Stimulated activated CD8-positive, alpha-beta memory T cell treated with anti-CD3 and anti-CD28 coated beads, Interleukin-7, amount 100 ng/mL, for 48 hours (primary cell): ENCODE data around the gene EHMT1.
"Not testable (repeated sequence)": the region's sequence is repeated elsewhere in the genome, so short reads cannot be mapped to it uniquely, and the experiment has no call there.

ENCODE experiments used
- DNase-seq, 2 donors: peaks; one replicate each; pipeline ENCODE4 v3.0.0-alpha.2; 2020; ENCODE audit warnings: low read depth in 1 of 2; ENCODE audit errors: extremely low read depth in 1 of 2

EHMT1 gene

DNA sequence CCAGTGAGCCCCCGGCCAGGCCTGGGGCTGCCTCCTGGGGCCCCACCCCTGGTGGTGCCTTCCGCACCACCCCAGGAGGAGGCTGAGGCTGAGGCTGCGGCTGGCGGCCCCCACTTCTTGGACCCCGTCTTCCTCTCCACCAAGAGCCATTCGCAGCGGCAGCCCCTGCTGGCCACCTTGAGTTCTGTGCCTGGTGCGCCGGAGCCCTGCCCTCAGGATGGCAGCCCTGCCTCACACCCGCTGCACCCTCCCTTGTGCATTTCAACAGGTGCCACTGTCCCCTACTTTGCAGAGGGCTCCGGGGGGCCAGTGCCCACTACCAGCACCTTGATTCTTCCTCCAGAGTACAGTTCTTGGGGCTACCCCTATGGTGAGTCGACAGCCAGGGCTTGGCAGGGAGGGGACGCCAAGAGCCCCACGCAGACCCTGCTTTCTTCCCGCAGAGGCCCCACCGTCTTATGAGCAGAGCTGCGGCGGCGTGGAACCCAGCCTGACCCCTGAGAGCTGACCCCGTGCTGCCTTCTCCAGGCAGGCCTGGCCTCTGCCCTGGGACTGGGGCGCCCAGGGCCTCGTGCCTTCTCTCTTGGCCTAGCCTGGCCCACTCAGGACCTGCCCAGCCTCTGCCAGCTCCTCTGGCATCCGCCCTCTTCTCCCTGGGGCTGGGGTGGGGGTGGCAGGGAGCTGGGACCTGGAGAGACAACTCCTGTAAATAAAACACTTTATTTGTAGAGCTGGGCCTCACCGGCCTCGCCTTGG is 4.0 kb upstream of the EHMT1 start:
- no peak for DNase-seq

DNA sequence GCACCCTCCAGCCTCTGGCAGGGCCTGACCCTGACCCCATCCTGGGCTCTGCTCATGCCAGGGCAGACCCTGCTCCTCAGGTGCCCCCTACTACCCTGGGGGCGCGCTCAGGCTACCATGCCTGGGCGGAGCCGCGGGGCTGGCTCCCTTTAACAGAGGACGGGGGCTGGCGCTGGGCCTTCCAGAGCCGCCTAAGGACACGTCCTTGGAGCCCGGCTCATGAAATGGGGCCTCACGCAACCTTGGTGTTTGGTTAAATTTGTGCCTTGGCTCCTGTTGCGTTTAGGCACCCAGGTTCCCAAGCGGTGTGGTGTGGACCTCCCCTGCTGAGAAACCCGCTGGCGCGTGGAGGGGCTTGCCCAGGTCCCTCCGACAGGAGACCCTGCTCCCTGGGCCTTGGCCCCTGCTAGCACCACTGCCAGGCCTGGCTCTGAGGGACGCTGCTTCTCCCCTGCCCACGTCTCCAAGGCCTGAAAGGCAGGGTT is 3.4 kb upstream of the EHMT1 start:
- no peak for DNase-seq

DNA sequence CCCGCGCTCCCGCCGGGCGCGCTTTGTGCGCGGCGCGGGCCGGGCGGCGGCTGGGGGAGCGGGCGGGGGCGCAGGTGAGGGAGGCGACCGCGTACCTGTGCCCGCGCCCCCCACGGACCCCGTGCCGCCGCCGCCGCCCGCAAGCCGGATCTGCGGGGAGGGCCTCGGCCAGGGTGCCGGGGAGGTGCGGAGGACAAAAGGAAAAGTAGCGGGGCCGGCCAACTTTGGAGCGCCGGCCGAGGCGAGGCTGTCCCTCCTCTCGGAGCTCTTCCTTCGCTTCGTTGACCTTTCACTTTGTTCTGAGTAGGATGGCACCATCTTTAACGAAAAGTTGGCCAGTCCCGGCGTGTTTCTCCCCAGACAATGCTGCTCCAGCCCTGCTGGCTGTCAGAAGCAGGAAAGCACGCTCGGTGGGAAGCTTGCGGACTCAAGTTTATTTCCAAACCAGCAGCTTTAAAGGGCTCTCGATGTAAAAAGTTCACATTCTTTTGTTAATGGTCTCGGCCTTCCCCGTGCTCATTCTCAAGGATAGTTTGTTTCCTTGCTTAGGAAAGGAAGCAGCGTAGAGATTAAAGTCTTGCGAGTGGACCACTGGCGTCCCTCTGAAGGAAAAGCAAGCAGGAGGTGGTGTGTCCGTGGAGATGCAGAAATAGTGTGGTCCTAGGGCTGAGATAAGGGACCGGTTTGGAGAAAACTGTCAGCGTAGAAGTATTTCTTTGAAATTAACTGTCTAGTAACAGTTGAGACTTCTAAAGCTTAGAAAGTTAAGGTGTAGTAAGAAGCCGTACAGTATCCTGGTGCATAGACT is 639 bp downstream of the EHMT1 start:
- DNase-seq = no peak

DNA sequence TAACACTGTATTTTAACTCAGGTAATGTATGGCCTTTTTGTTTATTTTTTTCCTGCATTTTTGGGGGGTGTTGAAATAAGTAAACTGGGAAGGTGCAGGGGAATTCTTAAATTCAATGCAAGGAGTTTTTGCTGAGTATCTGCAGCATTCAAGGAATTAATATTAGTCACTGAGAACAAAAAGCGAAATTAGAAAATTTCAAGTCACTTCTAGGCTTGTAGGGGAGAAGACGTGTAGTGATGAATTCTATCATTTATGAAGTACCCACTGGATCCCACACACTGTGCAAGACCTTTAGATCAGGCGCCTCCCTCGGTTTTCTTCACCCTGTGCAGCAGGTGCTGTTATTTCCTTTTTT is 1.2 kb downstream of the EHMT1 start:
- no peak for DNase-seq

DNA sequence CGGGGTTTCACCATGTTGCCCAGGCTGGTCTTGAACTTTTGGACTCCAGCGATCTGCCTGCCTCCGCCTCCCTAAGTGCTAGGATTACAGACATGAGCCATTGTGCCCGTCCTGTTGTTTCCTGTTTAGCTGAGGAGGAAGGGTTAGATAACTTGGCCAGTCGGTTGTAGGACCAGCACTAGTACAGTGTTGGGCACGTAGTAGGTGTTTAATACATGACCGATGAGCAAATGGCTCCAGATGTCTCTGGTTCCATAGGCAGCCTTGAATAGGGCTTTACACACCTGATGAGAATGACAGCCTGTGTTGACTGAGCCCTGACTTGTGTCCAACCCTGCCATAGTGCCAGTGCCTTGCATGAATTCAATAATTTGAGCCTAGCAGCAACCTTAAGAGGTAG is 1.8 kb downstream of the EHMT1 start:
- no peak for DNase-seq

DNA sequence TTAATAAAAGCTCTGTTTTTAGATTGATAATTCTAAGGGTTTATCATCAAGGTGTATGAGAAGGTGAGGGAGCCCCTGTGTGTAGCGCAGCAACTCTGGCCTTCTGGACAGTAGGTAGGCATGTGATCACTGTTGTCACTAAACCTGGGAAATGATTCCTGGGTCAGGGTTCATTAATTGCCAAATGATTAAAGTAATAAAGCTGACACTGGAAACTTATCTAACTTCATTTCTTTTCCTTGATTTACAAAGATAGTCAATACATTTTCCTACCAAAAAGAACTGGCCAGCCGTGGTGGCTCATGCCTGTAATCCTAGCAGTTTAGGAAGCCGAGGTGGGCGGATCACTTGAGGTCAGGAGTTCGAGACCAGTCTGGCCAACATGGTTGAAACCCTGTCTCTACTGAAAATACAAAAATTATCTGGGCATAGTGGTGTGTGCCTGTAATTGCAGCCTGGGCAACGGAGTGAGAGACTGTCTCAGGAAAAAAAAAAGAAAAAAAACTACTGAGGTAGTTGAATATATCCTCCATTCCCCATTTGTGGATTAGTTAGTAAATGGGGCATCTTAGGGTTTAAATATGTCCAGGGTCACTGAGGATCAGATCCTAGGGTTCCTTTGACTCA is 2.4 kb downstream of the EHMT1 start:
- no peak for DNase-seq

DNA sequence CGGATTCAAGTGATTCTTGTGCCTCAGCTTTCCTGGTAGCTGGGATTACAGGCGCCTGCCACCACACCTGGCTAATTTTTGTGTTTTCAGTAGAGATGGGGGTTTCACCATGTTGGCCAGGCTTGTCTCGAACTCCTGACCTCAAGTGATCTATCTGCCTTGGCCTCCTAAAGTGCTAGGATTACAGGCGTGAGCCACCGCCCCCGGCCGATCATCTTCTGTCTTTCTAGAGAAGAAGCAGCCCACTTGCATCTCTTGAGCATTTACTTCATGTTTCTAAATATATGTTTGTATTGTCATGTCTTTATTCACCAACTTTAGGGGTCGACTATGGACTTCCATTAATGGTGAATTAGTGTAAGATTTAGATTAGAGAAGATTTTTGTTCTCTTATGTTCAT is 3.4 kb downstream of the EHMT1 start:
- not testable (repeated sequence) for DNase-seq

DNA sequence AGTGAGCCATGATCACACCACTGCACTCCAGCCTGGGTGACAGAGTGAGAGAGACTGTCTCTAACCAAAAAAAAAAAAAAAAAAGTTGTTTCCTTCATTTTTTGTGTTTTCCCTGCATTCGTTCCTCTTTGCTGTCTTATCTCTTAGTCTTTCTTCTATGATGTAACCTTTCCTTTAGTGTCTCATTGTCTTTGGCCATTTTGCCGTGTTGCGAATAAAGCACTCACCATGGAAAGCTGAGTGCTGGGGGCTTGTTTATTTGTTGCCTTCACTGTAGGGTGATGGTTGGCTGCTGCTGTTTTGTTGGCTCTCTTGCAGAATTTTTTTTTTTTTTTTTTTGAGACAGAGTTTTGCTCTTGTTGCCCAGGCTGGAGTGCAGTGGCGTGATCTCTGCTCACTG is 7.7 kb downstream of the EHMT1 start:
- no peak for DNase-seq

DNA sequence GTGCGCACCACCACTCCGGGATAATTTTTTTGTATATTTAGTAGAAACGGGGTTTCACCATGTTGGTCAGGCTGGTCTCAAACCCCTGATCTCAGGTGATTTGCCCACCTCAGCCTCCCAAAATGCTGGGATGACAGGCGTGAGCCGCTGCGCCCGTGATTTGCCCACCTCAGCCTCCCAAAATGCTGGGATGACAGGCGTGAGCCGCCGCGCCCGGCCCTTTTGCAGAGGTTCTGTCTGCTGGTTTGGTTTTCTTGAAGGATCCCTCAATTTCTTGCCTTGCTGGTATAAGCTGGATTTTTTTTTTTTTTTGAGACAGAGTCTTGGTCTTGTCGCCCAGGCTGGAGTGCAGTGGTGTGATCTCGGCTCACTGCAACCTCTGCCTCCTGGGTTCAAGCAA is 8.6 kb downstream of the EHMT1 start:
- not testable (repeated sequence) for DNase-seq

DNA sequence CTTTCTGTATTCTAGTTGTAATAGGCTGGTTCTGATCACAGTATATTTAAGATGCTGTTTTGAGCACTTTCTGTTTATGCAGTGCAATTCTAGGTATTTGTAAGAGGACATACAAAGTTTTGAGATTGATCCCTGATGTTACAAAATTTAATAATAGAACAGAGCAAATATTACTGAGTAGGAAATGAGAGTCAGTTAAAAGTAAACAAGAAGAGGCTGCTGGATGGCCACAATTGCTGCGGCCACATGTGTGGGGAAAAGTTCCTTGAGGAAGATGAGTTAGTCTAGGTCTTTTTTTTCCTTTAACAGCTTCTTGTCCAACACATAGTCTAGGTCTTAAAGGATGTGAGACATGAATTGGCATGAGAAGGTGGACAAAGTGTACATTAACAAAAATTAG is 11.3 kb downstream of the EHMT1 start:
- DNase-seq = no peak

DNA sequence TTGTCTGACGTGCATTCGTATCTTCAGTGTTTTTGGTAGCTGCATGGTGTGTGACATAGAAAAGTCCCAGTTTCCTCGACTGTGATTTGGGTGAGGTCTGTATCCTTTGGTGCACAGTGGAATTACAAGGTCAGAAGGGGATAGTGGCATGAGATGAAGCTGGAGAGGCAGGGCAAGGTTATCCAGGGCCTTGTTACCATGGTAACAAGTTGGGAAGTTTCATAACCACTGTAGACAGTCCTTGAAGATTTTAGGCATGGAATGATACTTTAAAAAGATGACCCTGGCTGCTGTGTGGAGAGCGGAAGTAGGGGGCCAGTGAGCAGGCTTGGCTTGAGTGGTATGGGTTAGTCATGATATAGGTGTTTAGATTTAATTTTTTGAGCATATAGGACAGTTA is 11.9 kb downstream of the EHMT1 start:
- no peak for DNase-seq

DNA sequence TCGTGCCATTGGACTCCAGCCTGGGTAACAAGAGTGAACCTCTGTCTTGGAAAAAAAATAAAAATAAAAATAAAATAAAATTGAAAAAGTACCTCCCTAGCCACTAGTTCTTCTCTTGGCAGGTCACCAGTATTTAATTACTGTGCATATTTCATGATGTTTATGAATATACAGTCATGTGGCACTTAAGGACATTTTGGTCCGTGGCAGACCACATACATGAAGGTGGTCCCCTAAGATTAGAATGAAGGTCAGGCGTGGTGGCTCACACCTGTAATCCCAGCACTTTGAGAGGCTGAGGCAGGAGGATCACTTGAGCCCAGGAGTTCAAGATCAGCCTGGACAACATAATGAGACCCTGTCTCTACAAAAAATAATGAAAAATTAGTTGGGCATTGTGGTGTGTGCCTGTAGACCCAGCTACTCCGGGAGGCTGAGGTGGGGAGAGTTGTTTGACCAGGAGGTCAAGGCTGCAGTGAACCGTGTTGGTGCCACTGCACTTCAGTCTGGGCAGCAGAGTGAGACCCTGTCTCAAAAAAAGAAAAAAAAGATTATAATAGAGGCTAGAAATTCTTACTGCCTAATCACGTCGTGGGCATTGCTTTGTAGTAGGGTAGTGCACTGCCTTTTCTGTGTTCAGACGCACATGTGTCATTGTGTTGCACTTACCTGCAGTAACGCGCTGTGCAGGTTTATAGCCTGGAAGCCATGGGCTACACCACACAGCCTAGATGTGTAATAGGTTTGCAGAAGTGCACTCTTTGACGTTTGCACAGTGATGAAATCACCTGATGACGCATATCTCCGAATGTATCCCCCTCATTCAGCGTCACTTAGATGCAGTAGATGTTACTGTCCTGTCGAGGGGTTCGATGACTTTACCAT is 12.8 kb downstream of the EHMT1 start:
- DNase-seq = no peak

DNA sequence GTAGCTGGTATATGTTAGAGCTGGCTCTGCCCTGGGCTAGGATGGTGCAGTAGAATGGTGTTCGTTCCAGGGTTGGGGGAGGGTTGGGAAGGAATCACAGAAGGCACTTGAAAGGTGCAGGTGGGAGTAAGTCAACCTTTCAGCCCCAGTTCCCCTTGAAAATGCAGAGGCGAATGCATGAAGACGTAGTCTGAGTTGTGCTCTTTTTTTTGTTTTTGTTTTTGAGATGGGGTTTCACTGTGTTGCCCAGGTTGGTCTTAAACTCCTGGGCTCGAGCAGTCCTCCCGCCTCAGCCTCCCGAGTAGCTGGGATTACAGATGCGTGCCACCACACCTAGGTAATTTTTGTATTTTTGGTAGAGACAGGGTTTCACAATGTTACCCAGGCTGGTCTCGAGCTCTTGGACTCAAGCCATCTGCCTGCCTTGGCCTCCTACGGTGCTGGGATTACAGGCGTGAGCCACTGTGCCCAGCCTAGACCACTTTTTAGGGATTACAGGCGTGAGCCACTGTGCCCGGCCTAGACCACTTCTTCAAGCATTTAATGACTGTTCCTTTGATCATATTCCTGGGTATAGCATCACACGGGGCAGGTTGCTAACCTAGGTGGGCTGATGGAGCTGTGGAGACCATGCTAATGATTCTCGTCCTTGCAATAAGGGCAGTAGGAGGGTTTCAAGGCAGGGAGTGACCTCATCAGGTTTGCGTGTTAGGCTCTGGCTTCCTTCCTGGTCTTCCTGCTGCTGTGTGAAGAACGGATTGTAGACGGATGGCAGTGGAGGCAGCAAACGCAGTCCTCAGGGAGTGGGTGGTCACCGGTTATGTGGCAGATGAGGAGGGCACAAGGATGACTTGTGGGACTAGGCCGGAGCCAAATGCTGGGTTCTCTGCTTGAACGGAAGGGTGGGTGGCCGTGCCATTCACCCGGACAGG is 13.7 kb downstream of the EHMT1 start:
- no peak for DNase-seq

DNA sequence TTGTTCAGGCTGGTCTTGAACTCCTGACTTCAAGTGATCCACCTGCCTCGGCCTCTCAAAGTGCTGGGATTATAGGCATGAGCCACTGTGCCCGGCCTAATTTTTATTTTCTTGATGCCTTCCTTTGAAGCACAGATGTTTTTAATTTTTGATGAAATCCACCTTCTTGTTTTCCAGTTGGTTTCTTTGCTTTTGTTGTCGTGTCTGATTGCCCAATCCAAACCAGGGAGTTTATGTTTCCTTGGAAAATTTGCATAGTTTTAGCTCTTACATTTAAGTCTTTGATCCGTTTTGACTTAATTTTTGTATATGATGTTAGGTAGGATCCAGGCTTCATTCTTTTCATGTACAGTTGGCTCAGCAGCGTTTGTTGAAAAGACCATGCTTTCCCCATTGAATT is 15.2 kb downstream of the EHMT1 start:
- DNase-seq = no peak

DNA sequence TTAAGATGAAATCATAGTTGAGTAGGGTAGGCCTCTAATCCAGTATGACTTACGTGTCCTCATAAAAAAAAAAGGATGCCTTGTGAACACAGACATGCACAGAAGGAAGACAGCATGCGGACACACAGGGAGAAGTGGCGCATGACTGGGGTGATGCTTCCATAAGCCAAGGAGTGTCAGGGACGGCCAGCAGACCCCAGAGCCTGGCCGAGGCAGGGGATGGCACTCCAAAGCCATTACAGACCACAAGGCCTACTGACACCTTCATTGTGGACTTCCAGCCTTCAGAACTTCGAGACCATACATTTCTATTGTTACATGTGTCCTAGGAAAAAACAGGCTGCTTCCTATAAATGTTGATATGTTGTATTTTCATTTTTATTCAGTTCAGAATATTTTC is 19.9 kb downstream of the EHMT1 start:
- DNase-seq = no peak

DNA sequence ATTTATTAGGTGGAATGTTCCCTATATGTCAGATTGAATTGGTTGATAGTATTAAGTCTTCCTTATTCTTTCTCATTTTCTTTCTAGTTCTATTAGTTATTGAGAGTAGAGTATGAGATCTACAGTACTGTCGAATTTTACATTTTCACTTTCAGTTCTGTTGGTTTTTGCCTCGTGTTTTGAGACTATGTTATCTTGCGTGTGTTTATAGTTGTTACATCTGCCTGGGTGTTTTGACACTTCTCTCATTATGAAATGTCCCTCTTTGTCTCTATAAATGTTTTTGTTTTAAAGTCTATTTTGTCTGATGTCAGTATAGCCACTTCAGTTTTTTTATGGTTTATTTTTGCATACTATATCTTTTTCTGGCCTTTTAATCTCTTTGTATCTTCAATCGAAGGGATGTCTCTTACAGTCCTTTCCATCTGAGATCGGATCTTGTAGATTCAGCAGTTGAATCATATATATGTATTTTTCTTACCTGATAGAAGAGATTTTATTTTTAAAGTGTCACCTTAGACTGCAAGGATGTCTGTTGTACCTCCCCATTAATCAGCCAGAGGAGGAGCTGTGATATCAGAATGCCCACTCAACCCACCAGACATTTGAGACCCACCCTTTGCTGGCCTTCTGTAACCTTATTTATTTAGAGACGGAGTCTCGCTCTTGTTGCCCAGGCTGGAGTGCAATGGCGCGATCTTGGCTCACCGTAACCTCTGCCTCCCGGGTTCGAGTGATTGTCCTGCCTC is 20.7 kb downstream of the EHMT1 start:
- DNase-seq = no peak

DNA sequence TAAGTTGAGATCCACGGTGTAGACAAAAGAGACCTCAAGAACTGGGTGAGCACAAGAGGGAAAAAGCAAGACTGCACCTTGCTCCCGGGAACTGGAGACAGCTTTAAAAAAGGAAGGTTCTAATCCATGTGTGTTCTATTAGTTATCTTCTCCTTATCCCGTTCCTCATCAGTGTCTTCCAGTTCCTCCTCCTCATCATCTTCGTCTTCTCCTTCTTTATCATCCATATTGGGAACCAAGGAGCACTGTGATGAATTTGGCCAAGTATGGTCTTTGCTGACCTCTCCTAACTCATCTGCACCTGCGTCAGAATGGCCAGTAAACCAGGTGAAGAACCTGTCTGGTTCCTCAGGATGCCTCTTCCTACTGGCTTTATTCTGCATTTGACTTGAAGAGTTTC is 22.1 kb downstream of the EHMT1 start:
- no peak for DNase-seq

DNA sequence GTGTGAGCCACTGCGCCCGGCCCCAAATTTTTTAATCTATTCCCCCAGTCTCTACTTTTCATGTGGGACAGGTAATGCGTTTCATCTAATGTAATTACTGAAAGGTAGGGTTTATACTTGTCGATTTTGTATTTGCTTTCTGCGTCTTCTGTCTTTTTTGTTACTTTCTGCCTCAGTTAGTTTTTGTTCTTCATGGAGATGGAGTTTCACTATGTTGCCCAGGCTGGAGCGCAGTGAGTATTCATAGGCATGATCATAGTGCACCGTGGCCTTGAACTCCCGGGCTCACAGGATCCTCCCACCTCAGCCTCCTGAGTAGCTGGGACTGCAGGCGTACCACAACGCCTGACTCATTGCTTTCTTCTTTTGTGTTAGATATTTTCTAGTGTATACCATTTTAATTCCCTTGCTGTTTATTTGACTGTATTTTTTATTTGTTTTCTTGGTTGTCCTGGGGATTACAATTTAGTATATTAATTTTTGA is 23.4 kb downstream of the EHMT1 start:
- no peak for DNase-seq

DNA sequence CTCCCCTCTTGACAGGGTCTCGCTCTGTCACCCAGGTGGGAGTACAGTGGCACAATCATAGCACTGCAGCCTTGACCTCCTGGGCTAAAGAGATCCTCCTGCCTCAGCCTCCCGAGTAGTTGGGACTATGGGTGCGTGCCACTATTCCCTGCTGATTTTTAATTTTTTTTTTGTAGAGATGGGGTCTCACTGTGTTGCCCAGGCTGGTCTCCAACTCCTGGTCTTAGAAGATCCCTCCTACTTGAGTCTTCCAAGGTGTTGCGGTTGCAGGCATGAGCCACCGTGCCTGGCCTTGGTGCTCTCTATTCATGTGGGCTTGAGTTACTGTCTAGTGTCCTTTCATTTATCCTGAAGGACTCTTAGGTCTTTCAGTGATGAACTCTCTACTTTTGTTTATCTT is 24.1 kb downstream of the EHMT1 start:
- DNase-seq = no peak
